GM19025 (cell line): ENCODE measurements around the gene ACTBL2.

Experiments
- ATAC-seq: cut with Tn5 transposase; IDR thresholded peaks from one replicate; pipeline ENCODE4 v1.9.1; 2021; ENCODE audit warnings: mild to moderate bottlenecking, low read depth, moderate library complexity; ENCODE audit not compliant: unreplicated experiment

ACTBL2 gene

GRCh38 chr5:57452885-57453284, 29.7 kb downstream of the ACTBL2 start:
- no peak for ATAC-seq

- ATAC-seq = no peak
These were observed 31.4 kb downstream of the ACTBL2 start for GRCh38 chr5:57450991-57451876.

DNA sequence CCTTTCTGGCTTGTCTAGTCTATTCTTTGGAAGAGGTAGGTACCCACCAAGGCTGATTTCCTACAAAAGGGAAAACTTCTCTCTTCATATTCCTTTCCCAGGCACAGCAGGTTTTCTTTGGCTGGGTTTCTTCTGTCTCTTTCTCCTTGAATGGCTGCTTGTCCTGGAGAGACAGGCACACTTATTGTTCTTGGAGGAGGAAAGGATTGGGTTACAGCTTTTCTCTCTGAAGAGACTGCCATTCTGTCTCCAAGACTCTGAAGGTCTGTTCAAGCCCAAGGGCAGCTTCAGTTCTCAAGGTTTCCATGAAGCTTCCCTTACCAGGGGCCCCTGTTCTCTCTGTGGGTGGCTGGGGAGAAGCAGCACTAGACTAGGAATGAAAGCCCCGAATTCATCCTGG, 33.9 kb downstream of the ACTBL2 start:
- no peak for ATAC-seq

- no peak for ATAC-seq
These were observed 34.3 kb downstream of the ACTBL2 start for GRCh38 chr5:57448287-57448686.

DNA sequence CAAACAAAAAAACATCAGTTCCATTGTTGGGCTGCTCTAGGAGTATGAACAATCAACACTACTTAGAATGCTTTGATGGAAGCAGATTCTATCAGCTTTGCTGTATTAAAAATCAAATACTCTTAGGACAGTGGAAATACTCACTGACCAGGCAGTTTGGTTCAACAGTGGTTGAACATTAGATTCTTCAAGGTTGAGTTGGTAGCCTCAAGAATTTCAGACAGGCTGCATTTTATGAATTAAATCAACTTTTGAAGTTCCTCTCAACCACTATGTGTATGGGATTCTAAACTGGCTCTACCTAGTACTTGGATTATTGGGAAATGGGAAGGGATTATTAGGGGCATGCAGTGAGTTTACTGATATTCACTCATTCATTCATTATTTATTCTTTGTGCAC, 35.0 kb downstream of the ACTBL2 start:
- no peak for ATAC-seq

DNA sequence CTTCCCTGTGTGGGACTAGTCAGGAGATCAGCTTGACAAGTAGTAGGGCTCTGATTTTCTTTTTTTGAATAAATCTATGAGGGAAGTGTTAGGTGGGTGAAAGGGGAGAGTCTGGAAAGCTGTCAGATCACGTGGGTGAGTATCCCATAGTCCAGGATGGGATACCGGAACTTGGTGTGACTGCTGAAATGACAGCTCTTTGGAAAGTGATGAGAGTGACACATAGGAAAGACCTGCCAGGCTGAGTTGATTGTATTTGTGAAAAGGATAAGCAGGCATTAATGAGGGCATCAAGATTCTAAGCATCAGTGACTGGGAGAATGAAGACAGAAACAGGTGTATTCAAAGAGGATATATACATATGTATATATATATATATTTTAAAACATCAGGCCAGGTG, 35.6 kb downstream of the ACTBL2 start:
- no peak for ATAC-seq

GRCh38 chr5:57445705-57446037, 36.9 kb downstream of the ACTBL2 start:
- no peak for ATAC-seq

- ATAC-seq = no peak
These were observed 37.5 kb downstream of the ACTBL2 start for GRCh38 chr5:57445006-57445704.

- ATAC-seq = no peak
These were observed 40.4 kb downstream of the ACTBL2 start for GRCh38 chr5:57442080-57442839.

GRCh38 chr5:57441557-57441956, 41.1 kb downstream of the ACTBL2 start:
- ATAC-seq = no peak

DNA sequence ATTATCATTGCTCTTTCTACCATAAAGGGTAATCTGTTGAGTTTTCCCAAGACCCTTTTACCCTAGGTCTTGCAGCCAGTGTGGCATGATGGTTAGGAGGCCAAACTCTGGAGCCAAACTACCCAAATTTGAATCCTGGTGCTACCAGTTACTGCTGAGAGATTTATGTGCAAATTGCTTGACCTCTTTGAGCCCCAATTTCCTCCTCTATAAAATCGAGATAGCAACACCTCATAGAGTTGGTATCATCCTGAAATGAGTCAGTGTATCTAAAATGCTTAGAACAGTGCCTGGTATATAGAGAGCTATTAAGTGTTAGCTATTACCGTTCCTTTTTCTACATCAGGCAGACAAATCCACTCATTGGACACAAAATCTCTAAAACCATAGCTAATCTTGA, 43.0 kb downstream of the ACTBL2 start:
- no peak for ATAC-seq

DNA sequence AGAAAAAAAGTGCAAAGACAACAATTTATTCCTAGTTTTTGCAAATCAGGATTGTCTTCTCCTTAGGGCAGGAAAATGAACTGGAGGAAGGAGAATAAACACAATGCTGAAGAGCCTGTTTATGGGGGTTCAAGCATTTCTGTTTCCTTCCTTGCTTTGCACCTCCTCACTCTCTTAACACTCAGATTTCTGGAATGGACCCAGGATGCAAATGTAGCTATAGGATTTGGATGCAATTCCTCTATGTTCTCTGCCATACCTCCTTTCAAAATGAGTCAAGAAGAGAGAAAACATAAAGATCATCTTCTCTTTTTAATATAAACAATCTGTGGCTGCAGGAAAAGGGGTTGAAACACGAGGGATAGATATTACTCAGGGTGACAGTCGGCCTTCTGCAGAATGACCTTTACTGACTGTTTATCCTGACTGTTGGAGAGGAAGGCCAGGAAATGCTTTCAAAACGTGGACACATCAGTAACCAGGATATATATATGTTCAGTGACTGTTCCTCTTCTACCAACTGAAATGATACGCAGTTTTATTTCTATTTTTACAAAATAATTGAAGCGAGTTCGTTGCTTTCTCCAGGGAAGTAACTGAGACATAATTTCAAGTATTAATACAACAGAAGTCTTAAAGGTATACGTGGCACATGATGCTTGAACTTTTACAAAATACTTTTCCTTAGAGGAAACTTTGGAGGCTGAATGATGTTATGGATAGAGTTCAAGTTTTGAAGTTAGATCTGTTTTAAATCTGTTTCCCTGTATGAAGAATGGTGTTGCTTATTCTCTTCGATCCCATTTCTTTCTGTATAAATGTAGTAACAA, 44.4 kb downstream of the ACTBL2 start:
- no peak for ATAC-seq

DNA sequence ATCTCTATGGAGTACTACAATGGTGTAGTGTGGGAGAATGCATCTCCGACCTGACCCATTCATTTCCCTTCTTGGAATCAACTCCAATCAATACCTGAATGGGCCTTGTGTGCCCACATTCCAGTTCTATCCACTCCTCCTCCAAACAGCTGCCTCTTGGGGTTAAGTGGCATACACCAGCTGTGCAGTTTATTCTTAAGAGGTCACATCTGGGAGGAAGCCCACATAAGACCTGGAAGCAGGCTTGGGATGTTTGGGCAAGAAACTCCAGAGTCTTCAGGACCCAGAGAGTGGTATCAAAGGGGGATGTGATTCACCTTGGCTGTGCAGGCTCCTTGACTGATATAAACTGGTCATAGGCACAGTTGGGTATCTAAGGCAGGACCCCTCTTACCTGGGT, 46.0 kb downstream of the ACTBL2 start:
- ATAC-seq = no peak

- no peak for ATAC-seq
These were observed 46.9 kb downstream of the ACTBL2 start for GRCh38 chr5:57435701-57436134.

- no peak for ATAC-seq
These were observed 47.9 kb downstream of the ACTBL2 start for GRCh38 chr5:57434683-57435082.

GRCh38 chr5:57434227-57434640, 48.4 kb downstream of the ACTBL2 start:
- no peak for ATAC-seq

DNA sequence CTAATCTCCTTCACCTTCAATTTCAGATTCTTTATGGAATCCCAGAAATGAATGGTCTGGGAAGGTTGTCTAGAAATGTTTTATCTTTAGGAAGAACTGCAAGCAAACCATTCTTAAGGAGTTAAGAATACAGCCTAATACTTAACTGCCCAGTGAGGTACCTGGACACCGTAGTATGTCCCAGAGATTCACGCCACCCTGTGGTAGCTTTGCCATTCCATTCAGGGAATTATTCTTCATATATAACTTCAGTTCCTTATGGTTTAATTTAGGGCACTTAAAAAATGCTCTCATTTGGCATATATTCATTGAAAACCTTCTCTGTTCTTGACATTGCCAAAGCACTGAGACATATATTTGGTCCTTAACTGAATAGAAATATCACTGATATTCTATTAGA, 49.7 kb downstream of the ACTBL2 start:
- no peak for ATAC-seq

DNA sequence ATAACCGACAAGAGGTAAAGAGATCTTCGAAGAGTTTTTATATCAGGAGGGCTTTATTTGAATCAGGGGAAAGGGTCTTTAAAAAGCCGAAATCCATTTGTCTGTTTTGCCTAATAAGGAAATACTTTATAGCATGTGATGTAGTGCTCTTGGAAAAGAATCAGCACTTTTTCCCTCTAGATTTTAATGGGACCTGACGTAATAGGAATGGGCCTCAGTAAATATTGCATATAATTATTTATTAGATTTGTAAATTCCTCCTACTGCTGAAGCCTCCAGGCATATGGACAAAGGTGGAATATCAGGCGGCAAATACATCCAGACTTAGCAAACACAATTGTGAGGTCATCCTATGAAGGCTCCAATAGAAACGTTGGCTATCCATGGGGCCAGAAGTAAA, 50.9 kb downstream of the ACTBL2 start:
- ATAC-seq = no peak
